DND-41 (cell line): Measurements from ENCODE around the gene MT1H.

Experiments used
- ATAC-seq: fragments of 200-7000 bp; cut with Tn5 transposase; 3 replicates; pipeline ENCODE4 v1.9.1; 2021; ENCODE audit warnings: low read depth; ENCODE audit not compliant: insufficient read depth
- DNase-seq: peaks from one replicate; pipeline ENCODE4 v3.0.0-alpha.2; 2020
- H2AFZ ChIP-seq: 2 replicates; pipeline ENCODE4 v1.6.0; 2012; ENCODE audit warnings: low read depth, low read length
- H3K27ac ChIP-seq: 2 replicates; pipeline ENCODE4 v1.5.1; 2012; ENCODE audit warnings: low read length, inconsistent platforms
- H3K27me3 ChIP-seq: fragments of 200-600 bp; sonication (generic); 2 replicates; pipeline ENCODE4 v1.6.0; 2012; ENCODE audit warnings: low read length, mild to moderate bottlenecking, inconsistent platforms; ENCODE audit not compliant: insufficient read depth, poor library complexity
- H3K36me3 ChIP-seq: 2 replicates; pipeline ENCODE4 v1.5.1; 2012; ENCODE audit warnings: low read length, inconsistent platforms; ENCODE audit not compliant: insufficient read depth
- H3K4me1 ChIP-seq: 2 replicates; pipeline ENCODE4 v1.5.1; 2012; ENCODE audit warnings: mild to moderate bottlenecking, low read length; ENCODE audit not compliant: insufficient read depth
- H3K4me2 ChIP-seq: 2 replicates; pipeline ENCODE4 v1.6.0; 2012; ENCODE audit warnings: mild to moderate bottlenecking, moderate library complexity, low read length, inconsistent platforms; ENCODE audit not compliant: insufficient read depth
- H3K4me3 ChIP-seq, 2 experiments: fragments of 200-600 bp in 1 of 2; shearing (Covaris generic) in 1 of 2; 2 replicates each; pipeline ENCODE4 v1.5.1; 2012 to 2016; ENCODE audit warnings: inconsistent platforms in 2 of 2, low read length in 2 of 2, mild to moderate bottlenecking in 2 of 2, low read depth in 1 of 2, moderate library complexity in 1 of 2
- H3K79me2 ChIP-seq: 2 replicates; pipeline ENCODE4 v1.6.0; 2012; ENCODE audit warnings: low read length, inconsistent platforms; ENCODE audit not compliant: insufficient read depth
- H3K9ac ChIP-seq: 2 replicates; pipeline ENCODE4 v1.6.0; 2012; ENCODE audit warnings: low read depth, mild to moderate bottlenecking, inconsistent platforms, low read length, moderate library complexity
- H3K9me3 ChIP-seq: 2 replicates; pipeline ENCODE4 v1.5.1; 2012; ENCODE audit warnings: low read length, moderate library complexity, mild to moderate bottlenecking, inconsistent platforms; ENCODE audit not compliant: insufficient read depth, severe bottlenecking
- H4K20me1 ChIP-seq: 2 replicates; pipeline ENCODE4 v1.6.0; 2012; ENCODE audit warnings: low read length; ENCODE audit not compliant: insufficient read depth
- EZH2 ChIP-seq: IDR thresholded peaks from 3 replicates; pipeline ENCODE4 v1.6.1; 2012; ENCODE audit warnings: borderline replicate concordance, low read depth, mild to moderate bottlenecking, moderate library complexity, low read length, inconsistent platforms; ENCODE audit not compliant: severe bottlenecking
- TF ChIP-seq, protein P1 (sequence below): IDR thresholded peaks from 2 replicates; pipeline ENCODE4 v1.5.1; 2012; ENCODE audit warnings: borderline replicate concordance, low read length, moderate library complexity, mild to moderate bottlenecking; ENCODE audit not compliant: poor library complexity, severe bottlenecking; ENCODE audit errors: extremely low read depth

Gene MT1H

GRCh38 chr16:56635441-56635967, 34.1 kb upstream of the MT1H start:
- Histone ChIP-seq H3K79me2 (no peaks in the 10 kb centered on the region), H2AFZ (no peak overlapping the region), H3K9ac (no peak overlapping the region), H3K27ac (no peak overlapping the region), H3K4me3 (no peak overlapping the region), H3K9me3 (no peaks in the 10 kb centered on the region), H3K4me1 (no peaks in the 10 kb centered on the region), H4K20me1 (no peaks in the 10 kb centered on the region), H3K27me3 (peaks cover 25% of the 10 kb centered on the region), H3K4me2 (no peak overlapping the region), H3K36me3 (no peaks in the 10 kb centered on the region)
- no peak for TF ChIP-seq EZH2
- TF ChIP-seq, protein P1, sequence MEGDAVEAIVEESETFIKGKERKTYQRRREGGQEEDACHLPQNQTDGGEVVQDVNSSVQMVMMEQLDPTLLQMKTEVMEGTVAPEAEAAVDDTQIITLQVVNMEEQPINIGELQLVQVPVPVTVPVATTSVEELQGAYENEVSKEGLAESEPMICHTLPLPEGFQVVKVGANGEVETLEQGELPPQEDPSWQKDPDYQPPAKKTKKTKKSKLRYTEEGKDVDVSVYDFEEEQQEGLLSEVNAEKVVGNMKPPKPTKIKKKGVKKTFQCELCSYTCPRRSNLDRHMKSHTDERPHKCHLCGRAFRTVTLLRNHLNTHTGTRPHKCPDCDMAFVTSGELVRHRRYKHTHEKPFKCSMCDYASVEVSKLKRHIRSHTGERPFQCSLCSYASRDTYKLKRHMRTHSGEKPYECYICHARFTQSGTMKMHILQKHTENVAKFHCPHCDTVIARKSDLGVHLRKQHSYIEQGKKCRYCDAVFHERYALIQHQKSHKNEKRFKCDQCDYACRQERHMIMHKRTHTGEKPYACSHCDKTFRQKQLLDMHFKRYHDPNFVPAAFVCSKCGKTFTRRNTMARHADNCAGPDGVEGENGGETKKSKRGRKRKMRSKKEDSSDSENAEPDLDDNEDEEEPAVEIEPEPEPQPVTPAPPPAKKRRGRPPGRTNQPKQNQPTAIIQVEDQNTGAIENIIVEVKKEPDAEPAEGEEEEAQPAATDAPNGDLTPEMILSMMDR = no peak
- DNase-seq = no peak
- ATAC-seq = no peak

DNA sequence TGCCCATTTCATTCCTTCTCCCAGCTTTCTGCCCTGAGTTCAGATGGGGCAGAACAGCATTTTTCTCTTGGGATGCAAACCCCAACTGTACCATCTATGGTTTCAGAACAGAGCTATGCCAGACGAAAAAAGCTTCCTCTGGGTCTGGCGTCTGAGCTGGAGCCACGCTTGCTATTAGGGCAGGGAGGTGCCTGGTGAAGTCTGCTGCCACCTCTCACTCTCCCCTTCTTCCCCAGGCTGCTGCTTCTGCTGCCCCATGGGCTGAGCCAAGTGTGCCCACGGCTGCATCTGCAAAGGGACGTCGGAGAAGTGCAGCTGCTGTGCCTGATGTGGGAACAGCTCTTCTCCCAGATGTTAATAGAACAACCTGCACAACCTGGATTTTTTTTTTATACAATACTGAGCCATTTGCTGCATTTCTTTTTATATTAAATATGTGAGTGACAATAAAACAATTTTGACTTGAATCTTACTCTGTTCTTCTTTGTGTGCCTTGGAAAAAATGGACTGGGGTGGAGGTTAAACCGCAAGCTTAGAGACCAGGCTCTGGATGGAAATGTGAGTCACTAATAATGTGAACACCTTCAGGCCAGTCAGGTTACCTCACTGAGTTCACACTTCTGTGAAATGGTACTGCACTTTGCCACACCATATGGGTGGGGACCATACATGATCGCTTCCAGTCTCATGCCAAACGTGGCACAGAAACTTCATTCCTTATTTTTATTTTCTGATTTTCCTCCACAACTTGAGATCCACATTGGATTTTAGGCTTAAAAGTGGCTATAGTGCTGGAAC, 32.8 kb upstream of the MT1H start:
- DNase-seq (no peak), ATAC-seq (no peak)
- no peak overlapping the region for H3K9ac ChIP-seq
- no peak overlapping the region for H3K4me2 ChIP-seq
- H3K36me3 ChIP-seq = no peaks in the 10 kb centered on the region
- no peak overlapping the region for H3K4me3 ChIP-seq
- no peaks in the 10 kb centered on the region for H3K4me1 ChIP-seq
- no peaks in the 10 kb centered on the region for H4K20me1 ChIP-seq
- TF ChIP-seq, protein P1 = no peak
- TF ChIP-seq EZH2 = no peak
- no peaks in the 10 kb centered on the region for H3K9me3 ChIP-seq
- no peaks in the 10 kb centered on the region for H3K79me2 ChIP-seq
- H3K27me3 ChIP-seq = peaks cover 33% of the 10 kb centered on the region
- H3K27ac ChIP-seq = no peak overlapping the region
- H2AFZ ChIP-seq = no peak overlapping the region

DNA sequence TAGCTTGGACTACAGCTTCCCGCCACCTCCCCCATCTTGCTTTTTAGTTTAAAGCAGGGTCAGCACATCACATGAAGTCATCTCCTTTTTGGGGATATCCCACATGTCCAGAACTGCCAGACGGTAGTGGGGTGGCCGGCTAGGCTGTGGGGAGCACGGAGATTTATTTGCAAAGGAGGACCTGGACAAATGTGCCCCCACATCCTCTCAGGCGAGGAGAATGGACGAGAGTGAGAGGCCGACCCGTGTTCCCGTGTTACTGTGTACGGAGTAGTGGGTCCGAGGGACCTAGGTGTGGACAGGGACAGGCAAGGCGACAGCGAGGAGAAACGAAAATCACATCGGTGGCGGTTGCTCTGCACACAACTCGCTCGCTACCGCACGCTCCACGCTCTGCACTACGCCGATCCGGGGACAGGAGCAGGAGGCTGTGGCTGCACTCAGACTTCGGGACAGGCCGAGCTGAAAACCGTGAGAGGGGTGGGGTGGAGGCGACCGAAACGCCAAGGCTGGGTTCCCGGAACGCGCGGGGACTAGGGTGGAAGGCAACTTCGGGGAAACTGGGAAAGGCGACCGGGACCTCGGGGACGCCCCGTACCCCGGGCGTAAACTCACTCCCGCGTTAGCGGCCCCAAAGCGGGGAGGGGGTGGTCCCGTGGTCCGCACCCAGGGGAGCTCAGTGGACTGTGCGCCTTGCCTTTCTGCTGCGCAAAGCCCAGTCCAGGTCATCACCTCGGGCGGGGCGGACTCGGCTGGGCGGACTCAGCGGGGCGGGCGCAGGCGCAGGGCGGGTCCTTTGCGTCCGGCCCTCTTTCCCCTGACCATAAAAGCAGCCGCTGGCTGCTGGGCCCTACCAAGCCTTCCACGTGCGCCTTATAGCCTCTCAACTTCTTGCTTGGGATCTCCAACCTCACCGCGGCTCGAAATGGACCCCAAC, 31.5 kb upstream of the MT1H start, which contains the start of gene MT1A:
Gene MT1A (plus strand): TSS at position 853 of the 937 bp plus-strand sequence. CDS start 73 bp downstream, at position 926.
- no peak within 1 kb of the TSS for H3K4me3 ChIP-seq
- TF ChIP-seq EZH2 = no peak
- TF ChIP-seq, protein P1 = no peak
- no peak within 1 kb of the TSS for H3K27ac ChIP-seq
- ATAC-seq (no peak), DNase-seq (no peak)
- no peak within 1 kb of the TSS for H3K9ac ChIP-seq
- no peaks in the 10 kb centered on the region for H3K4me1 ChIP-seq
- H2AFZ ChIP-seq = no peak within 1 kb of the TSS
- H3K4me2 ChIP-seq = no peak within 1 kb of the TSS
- H4K20me1 ChIP-seq = no peaks in the 10 kb centered on the region
- H3K36me3 ChIP-seq = no peaks in the 10 kb centered on the region
- peaks cover 34% of the 10 kb centered on the region for H3K27me3 ChIP-seq
- no peaks in the 10 kb centered on the region for H3K9me3 ChIP-seq
- H3K79me2 ChIP-seq = no peaks in the 10 kb centered on the region
